ENCODE data around the gene DGKQ.
"Not testable (repeated sequence)": the region's sequence is repeated elsewhere in the genome, so short reads cannot be mapped to it uniquely, and the experiment has no call there.

The DGKQ gene

DNA sequence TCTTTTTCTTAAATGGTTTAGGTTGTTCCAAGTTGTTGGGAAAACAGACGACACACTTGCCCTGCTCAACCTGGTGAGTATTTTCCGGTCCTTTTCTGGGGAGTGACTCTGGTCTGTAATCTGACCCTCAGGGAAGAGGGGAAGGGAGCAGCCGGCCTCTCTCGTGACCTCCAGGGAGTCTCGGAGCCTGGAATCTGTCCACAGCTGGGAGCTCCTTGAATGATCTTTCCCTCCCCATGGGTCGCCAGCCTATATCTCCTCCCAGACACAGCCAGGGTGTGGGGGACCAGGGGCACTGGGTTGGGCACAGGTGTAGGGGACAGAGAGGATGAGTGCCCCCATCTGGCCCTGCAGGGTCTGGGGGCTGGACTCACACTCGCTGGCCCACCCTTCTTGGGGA is 22.2 kb downstream of the DGKQ start:
- DNase-seq (ENCODE audit: low read depth, low spot score) = no peak

- no peak for DNase-seq (ENCODE audit: low read depth, low spot score)
Measured at GRCh38 chr4:950136-951020, 23.0 kb downstream of the DGKQ start.

DNA sequence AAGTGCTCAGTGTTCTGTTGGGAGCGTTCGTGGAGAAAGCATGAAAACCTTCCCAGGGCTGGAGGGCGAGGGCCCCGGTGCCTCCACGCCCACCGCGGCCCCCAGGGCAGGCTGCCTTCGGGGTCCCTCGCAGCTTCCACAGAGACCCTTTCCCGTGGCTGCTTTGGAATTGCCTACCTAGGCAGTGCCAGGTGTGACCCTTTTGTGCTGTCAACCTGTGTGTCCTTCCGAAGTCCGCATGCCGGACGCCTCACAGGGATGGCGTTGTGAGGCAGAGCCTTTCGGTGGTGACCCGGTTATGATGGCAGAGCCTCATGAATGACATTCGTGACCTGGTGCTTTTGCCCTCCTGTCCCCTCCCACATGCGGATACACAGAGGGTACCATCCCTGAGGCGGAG is 23.7 kb downstream of the DGKQ start:
- DNase-seq (ENCODE audit: low read depth, low spot score) = no peak

GRCh38 chr4:948936-949300 is 24.5 kb downstream of the DGKQ start:
- no peak for DNase-seq (ENCODE audit: low read depth, low spot score)

DNA sequence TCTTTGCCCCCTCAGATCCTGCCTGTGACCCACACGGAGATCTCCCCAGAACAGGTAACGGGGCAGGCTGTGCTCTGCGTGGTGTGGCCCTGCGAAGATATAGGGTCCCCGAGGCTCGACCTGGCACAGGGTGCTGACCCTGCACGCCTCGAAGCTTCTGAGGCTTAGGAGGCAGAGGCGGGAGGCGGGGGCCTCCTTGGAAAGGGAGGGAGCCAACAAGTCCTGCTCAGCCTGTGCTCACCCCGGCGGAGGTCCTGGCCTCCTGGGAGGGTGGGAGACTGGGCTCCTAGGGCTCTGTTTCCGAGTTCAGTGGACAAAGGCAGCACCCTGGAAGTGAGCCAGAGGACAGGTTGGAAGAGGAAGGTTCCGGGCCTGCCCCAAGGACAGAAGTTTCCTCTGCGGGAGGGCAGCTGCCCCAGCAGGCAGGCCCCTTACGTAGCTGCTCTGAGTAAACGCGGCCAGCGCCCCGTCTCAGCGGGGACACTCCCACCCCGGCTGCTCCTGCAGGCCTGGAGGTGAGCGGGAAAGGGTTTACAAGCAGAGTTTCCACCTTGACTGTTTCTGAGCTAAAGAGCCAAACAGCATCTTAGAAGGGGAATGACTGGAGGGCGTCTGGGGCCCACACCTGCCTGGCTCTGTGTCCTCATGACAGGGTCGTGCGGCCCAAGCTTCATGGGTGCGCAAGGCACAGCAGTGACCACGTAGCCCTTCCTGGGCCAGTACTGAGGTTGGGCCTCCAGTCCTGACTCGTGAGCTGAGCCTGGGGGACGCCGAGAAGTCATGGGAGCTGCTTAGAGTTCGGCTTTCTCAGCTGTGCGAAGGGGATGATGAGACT is 25.1 kb downstream of the DGKQ start:
- DNase-seq (ENCODE audit: low read depth, low spot score) = no peak

DNA sequence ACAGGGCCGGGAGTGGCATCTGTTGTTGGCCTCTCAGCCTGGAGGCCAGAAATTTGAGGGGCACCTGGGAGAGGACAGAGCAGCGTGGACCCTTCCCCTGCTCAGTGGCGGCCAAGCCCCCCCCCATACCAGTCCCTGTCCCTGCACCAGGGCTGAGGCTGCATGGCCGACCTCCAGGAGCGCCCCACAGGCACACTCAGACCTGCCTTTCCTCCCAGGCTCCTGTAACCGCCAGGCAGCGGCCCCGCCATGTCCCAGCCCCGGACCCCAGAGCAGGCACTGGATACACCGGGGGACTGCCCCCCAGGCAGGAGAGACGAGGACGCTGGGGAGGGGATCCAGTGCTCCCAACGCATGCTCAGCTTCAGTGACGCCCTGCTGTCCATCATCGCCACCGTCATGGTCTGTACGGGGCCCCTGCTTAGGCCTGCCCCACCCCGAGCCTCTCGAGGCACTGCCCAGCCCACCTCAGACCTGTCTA is 25.8 kb downstream of the DGKQ start:
- no peak for DNase-seq (ENCODE audit: low read depth, low spot score)

- DNase-seq (ENCODE audit: low read depth, low spot score) = no peak
Measured at GRCh38 chr4:946517-947471, 26.6 kb downstream of the DGKQ start.

DNA sequence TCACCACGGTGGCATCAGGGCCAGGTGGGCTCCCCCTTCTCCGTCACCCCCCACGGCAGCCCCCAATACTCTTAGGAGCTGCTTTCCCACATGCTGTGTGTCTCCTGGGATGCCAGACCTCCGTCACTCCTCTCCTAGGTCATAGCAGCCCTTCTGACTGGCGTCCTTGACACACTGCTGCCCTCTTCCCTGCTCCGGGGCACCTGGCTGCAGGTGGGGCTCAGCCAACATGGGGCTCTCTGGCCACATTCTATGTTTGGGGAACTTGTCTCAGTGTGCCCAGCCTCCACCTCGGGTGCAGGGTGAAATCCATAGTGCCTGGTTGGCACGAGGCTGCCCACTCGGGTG is 27.3 kb downstream of the DGKQ start:
- DNase-seq (ENCODE audit: low read depth, low spot score) = no peak

GRCh38 chr4:945274-946102 is 27.9 kb downstream of the DGKQ start:
- no peak for DNase-seq (ENCODE audit: low read depth, low spot score)

DNA sequence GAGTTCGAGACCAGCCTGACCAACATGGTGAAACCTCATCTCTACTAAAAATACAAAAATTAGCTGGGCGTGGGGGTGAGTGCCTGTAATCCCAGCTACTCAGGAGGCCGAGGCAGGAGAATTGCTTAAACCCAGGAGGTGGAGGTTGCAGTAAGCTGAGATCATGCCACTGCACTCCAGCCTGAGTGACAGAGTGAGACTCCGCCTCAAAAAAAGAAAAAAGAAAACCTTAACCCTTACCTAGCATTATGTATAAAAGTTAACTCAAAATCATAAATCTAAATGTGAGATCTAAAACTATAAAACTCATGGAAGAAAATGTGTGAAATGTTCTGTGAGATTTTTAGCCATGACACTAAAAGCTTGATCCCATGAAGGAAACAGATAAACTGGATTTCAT is 33.9 kb downstream of the DGKQ start:
- not testable (repeated sequence) for DNase-seq (ENCODE audit: low read depth, low spot score)

DNA sequence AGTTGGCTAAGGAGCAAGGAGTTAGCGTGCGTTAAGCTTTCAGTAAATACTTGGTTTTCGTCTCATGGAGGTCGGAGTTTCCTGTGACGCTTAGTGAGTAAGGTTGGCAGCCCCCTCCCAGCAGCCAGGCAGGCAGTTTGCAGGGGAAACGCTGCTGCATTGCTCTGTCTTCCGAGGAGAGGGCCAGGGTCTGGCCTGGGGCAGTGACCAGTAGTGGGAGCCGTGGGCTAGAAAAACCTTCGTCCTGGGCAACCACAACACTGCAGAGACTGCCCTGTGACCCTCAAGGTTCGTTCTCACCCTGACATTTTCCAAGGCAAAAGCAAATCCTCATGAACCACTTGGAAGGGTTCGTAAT is 40.7 kb downstream of the DGKQ start:
- no peak for DNase-seq (ENCODE audit: low read depth, low spot score)

GRCh38 chr4:931960-932712 is 41.2 kb downstream of the DGKQ start, which contains the start of the genes GAK and TMEM175:
TSS of gene GAK (minus strand) at chr4:932316. CDS start at chr4:932187, 129 bp downstream.
TSS of gene TMEM175 (plus strand) at chr4:932460. CDS start at chr4:947740, 15,280 bp downstream.
- DNase-seq (ENCODE audit: low read depth, low spot score) = peak; percentile 91

GRCh38 chr4:931194-931959 is 42.0 kb downstream of the DGKQ start:
- DNase-seq (ENCODE audit: low read depth, low spot score) = no peak

GRCh38 chr4:930827-931193 is 42.6 kb downstream of the DGKQ start:
- DNase-seq (ENCODE audit: low read depth, low spot score) = no peak

GRCh38 chr4:930028-930551 is 43.3 kb downstream of the DGKQ start:
- no peak for DNase-seq (ENCODE audit: low read depth, low spot score)

DNA sequence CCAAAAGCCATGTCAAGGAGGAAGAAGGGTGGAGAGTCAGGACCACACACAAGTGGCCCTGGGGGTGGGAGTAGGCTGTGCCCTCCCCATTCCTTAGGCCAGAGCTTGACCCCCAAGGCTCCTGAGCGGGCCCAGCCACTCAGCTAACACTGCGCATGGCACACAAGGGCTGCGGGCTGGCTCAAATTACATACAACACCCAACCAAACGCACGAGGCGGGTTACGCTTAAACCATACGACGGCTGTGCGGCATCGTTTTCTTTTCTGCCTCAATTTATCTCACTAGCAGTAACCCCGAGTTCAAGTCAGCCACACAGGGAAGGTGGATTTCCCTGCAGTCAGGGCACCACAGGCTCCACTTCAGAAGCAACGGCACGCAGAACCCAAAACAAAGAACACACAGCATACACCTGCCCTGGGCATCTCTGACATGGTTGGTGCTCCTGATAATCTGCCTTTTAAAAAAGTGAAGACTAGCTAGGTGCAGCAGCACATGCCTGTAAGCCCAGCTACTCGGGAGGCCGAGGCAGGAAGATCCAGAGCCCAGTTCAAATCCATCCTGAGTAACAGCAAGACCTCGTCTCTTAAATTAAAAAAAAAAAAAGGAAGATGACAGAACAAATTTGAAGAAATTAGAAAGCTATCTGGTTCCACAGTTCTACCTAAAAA is 44.1 kb downstream of the DGKQ start:
- no peak for DNase-seq (ENCODE audit: low read depth, low spot score)

- DNase-seq (ENCODE audit: low read depth, low spot score) = not testable (repeated sequence)
Measured at GRCh38 chr4:927566-927965, 45.8 kb downstream of the DGKQ start.

DNA sequence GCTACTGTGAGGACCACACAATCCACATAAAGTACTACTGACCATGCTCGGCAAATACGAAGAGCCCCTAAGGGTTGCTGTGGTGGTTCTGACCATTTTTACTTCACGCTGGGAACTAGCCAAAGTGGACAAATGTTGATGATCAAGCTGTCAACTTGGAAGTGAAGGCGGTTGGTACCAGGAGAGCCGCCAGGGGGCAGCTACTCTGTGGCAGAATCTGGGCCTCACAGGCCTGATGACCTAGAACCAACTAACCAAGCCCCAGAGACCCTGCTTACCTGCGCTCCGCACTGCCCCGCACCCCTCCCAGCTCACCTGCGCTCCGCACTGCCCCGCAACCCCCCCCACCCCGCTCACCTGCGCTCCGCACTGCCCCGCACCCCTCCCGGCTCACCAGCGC is 46.8 kb downstream of the DGKQ start:
- DNase-seq (ENCODE audit: low read depth, low spot score) = no peak

All from brain pericyte (primary cell).